Stimulated activated CD4-positive, alpha-beta T cell treated with anti-CD3 and anti-CD28 coated beads, TNF-alpha, amount 100 ng/mL, for 24 hours (primary cell): ENCODE measurements around the gene GPC5.
"Not testable (repeated sequence)": the region's sequence is repeated elsewhere in the genome, so short reads cannot be mapped to it uniquely, and the experiment has no call there.

Experiments used
- DNase-seq, 3 experiments: peaks; one replicate each; pipeline ENCODE4 v3.0.0-alpha.2; 2020; ENCODE audit warnings: low read depth in 3 of 3

The GPC5 gene

DNA sequence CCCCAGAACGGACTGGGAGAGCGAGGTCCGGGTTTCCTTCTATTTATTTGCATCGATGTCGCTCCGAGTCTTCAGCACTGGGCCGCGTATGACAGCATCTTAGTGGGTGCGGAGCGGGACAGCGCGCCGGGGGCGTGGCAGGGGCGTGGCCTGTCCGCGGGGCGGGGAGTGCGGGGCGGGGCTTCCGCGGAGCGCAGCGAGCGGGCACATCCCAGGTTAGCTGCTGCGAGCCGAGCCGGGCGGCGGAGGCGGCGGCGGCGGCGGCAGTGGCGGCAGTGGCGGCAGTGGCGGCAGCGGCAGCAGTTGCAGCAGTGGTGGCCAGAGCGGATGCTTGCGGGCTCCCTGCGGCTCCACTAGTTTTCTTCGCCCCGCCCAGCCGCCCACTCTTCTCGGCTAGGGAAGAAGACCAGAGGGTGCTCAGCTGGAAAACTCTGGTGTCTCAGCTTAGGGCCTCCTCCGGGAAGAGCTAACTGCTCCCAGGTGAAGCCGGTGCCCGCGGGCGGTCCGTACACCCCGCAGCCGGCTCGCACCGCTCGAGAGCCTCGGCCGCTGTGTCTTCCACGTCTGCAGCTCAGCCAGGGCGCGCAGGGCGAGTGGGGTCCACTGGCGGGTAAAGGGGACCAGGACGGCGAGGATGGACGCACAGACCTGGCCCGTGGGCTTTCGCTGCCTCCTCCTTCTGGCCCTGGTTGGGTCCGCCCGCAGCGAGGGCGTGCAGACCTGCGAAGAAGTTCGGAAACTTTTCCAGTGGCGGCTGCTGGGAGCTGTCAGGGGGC is at the start of gene GPC5:
GPC5 (plus strand) TSS at position 209 of the 776 bp plus-strand sequence.
- DNase-seq = peak; percentile 63 to 81 (median 72)

DNA sequence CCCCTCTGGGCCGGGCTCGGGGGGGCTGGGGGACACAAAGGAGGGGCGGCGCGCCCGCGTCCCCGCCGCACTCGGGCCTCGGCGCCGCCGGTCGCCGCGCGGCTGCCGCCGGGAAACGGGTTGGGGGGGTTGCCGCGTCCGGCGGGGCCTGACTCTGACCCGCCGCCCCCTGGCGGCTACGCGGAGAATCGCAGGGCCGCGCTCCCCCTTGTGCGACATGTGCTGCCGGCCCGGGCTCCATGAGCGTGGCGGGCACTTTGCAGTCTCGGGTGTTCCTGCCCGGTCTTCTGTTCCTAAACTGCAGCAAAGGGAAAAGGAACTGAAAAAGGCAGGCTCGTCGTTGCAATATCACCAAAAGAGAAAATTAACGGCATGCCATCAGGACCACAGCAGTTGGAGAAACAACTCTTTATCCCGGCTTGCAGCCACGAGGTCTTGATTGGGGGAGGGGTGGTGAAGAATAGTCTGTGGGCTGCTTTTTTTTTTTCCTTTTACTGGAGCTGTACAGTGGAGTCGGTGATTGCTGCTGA is 49.5 kb upstream of the GPC5 start:
- DNase-seq = peak; percentile 89 to 91 (median 91)

DNA sequence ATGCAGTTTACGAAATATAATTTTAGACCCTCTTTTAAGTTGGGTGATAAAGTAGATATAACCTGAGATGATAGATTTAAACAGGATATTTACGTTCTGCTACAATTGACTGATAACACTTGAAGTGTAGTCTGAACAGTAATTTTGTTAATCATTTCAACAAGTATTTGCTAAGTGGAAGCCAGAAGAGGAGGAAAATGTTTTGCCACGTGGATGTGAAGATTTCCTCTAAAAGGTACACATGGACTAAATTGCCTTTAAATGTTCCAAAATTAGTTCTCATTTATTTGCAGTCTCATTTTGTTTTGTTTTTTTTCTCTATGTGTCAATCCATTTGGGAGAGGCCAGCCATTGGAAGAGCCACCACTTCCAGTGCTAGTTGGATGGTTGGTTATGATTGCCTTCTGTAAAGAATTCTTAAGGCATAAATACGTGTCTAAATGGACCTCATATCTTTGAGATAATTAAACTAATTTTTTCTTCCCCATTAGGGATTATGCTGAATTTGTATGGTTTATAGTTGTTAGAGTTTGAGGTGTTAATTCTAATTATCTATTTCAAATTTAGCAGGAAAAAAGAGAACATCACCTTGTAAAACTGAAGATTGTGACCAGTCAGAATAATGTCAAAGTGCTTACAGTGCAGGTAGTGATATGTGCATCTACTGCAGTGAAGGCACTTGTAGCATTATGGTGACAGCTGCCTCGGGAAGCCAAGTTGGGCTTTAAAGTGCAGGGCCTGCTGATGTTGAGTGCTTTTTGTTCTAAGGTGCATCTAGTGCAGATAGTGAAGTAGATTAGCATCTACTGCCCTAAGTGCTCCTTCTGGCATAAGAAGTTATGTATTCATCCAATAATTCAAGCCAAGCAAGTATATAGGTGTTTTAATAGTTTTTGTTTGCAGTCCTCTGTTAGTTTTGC is 48.2 kb upstream of the GPC5 start:
- DNase-seq = no peak

DNA sequence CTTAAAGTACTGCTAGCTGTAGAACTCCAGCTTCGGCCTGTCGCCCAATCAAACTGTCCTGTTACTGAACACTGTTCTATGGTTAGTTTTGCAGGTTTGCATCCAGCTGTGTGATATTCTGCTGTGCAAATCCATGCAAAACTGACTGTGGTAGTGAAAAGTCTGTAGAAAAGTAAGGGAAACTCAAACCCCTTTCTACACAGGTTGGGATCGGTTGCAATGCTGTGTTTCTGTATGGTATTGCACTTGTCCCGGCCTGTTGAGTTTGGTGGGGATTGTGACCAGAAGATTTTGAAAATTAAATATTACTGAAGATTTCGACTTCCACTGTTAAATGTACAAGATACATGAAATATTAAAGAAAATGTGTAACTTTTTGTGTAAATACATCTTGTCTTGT is 47.3 kb upstream of the GPC5 start:
- DNase-seq = no peak

DNA sequence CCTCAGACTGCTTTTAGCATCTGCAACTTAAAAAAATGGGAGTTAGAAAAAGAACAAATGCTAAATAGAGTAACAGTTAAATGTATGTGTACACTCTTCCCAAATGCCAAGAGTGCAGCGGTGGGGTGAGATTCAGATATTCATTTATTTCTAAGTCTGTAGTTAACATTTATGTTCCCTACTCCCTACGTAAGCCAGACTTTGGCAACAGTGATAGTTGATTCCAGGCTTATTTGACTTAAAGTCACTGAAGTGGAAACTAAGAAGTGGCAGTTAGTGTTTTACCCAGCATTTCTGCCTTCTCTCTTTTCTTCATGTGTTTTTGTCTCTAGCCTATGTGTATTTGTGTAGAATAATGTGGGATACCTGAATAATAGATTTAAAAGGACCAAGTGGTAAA is 46.4 kb upstream of the GPC5 start:
- DNase-seq = no peak

DNA sequence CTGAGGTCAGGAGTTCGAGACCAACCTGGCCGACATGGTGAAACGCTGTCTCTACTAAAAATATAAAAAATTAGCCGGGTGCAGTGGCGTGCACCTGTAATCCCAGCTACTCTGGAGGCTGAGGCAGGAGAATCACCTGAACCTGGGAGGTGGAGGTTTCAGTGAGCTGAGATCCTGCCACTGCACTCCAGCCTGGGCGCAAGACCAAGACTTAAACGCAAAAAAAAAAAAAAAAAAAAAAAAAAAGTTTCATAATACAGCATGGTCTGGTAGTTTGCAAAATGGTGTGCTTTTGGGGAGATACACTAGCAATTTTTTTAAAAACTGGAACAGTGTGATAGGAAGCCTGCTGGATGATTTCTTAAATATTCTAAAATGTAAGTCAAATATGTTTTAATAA is 45.5 kb upstream of the GPC5 start:
- DNase-seq = not testable (repeated sequence)

DNA sequence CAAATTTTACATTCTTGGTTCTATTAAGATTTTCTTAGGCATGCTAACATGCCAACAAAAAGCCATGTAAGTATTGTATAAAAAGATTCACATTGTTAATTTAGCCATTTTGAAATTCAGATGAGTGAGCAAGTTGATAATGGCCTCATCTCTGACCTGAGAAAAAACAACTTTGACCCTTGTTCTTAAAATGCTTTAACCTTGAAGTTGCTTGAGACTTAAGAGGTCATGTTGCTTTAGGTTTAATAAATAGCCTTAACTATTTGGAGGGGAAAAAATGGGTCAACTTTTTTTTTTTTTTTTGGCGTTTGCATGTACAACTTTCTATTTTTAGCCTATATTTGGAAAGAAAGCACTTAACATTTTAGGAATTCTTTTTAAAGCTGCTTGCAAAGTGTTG is 44.9 kb upstream of the GPC5 start:
- DNase-seq = no peak

DNA sequence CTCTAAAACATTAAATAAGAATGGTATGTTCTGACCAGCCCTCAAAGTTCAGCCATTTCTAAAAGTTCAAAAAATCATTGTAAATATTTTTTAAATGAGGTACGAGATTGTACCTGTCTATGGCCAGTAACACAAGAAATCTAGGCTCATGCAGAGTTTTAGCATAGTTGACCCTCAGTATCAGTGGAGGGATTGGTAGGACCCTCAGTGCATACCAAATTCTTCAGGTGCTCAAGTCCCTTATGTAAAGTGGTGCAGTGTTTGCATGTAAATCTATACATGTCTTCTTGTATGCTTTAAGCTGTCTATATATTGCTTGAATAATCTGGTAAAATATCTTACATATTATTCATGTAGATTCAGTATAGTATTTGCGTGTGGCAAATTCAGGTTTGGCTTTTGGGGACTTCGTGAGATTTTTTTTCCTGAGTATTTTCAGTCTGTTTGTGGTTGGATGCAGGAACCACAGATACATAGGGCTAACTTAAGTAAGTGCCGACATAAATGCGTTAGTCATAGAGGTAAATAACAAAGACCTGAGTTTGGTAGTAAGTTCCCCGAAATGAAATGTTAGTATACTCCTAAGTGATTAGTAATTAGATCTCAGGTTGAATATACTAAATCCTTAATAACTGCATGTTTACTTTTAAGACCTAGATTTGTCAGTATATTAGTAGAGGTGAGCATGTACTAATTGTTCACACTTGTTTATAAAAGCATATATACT is 43.2 kb upstream of the GPC5 start:
- no peak for DNase-seq

DNA sequence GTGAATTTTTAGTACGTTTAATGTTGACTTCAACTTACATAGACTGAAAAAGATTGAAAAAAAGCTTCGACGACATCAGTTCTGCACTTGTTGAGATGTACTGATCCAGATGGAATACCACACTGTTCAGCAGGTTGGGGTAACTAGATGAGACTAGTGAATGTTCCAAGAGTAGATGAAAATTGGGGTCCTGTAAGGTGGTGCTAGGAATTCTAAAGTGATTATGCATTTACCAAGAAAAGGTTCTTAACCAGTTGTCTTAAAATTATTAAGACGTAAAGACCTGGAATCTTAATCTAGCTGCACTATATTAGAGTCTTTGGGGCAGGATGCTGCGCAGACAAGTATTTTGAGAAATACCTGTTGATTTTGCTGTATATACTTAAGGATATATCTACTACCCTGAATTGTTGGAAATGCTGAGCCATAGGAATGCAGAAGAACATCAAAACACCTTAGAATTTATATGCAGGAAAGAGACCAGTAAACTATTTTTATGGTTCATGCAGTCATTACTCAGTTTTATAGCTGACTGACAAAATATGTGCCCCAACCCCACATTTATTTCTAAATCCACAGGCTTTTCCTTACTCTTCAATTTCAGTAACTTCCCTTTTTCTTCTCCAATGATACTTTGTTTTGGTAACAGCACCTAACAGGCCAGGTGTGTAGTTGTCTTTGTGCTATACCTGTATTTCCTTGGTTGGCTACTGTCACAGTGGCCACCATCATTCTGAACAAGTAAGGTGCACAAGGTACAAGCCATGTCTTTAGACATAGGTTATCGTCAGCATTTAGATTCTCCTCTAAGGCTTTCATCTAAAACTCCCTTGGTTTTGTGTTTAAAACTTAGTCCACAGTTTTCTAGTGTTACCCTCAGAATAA is 42.4 kb upstream of the GPC5 start:
- no peak for DNase-seq

DNA sequence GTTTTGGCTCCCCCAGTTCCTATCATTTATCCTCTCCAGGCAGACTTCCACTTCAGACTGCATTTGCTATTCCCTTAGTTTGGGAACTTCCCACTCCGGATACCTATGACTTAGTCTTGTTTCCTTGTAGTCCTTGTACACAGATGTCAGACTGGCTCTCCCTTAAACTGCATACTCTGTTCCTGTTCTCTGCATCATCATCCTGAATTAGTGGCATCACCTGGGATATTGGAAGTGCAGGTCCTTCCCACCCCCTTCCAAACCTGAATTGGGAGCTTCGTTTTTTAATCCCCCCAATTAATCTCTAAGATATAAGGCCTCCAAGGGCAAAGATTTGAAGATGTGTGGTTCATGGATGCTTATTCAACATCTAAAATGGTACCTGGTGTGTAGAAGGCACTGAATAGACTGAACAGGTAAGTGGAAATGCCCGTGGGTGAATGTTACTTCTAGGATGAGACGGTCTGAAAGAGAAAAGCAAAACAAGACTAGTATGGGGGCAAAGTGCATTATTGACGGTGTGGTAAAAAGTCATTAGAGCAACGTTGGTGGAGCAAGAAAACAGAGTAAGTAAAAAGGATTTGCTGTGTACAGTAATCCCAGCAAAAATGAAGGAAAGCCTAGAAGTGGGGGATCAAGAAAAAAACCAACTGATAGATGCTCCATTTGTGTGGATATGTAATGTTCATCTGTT is 41.4 kb upstream of the GPC5 start:
- no peak for DNase-seq

DNA sequence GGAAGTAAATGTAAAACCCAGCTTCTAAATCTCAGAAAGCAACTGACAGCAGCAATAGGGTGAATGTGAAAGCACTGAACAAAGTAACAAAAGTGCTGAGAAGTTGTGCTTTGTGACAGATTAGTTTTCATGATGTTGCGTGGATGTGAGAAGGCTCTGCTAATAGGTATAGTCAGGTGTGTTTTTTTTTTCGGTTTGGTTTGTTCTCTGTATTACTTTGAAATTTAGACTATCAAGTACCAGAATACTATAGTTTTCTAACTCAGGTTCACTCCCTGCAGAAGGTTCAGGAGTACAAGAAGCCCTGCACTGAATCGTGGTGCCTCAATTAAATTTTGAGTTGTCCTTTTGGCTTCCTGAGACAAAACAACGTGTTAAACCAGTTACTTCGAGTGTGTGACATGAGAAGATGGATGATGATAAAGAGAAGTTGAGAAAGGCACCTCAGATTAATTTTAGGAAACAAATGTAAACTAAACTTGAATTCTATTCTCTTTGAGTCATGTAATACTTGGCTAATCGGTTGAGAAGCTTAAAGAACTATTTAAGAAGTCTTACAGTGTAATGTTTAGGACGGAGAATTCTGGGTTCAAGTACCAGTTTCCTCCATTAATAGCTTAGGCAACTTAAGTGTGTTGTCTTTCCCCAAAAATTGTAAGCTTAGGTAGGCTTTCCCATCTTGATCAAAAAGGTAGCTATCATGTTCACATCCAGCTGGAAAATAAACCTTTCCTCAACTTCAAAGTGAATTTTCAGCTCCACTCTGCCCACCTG is 40.6 kb upstream of the GPC5 start:
- DNase-seq = no peak

DNA sequence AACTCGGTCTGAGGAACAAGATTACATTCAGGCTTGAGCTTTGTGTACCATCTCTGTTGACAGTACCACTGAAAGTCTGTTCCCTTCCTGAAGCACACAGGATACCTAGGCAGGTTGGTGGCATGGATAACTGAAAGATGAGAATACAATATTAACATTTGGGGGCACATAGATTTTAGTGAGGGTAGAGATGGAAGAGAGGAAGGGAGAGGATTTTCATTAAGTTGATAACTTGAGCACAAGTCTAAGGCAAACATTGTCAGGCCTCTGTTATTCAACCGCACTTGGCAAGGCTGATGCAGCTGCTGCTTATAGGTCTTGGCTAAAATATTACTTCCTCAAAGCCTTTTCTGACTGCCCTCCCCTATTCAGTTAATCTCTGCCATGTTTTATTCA is 40.0 kb upstream of the GPC5 start:
- DNase-seq = no peak

DNA sequence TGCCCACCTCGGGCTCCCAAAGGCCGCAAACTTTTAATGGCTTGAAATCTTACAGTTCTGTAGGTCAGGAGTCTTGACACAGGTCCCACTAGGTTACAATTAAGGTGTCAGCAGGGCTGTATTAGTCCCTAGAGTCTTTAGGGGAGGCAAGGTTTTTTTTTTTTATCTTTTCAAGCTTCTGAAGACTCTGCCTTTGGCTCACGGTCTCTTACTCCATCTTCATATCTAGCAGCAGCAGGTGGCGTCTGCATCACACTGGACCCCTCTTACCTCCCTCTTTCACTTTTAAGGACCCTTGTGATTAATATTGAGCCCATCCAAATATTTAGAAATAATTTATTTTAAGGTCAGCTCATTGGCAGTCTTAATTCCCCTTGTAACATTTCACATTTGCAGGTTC is 39.3 kb upstream of the GPC5 start:
- no peak for DNase-seq

DNA sequence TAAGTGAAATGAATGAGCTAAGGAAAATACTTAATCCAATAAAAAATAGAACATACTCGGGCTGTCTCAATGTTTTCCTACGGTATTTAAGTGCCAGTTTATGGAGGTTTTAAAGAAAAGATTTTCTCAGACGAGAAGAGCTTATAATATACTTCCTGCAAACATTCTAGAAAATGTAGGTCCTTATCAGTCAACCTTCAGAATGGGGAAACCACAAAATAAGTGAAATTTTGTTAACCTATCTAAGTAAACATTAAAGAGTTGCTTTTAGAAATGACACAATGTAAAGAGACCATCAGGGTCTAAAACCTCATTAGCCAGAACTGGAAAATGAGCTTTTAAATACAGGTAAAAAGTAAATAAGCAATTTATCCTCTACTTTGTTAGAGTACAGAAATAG is 38.8 kb upstream of the GPC5 start:
- DNase-seq = no peak

DNA sequence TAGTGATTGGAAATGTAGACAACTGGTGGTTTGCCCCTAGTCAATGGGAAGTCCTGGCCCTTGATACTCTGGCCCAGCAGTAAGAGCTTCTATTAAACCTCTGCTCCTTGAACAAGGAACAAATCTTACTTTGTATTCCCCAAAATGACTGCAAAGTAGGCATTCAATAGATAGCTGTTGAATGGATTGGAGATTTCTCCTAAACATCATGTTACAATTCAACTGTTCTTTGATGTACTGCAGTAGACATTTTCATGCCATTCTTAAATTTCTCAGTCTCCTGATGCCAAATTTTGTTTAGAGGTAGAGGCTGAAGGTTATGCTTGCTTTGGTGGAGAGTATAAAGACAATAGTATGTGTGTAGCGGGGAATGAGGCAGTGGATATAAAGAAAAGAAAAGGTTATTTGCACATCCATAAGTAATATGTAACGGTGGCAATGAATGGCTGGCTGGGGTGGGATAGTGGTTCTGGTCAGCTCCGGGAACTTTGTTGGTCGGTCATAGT is 38.1 kb upstream of the GPC5 start:
- DNase-seq = no peak

DNA sequence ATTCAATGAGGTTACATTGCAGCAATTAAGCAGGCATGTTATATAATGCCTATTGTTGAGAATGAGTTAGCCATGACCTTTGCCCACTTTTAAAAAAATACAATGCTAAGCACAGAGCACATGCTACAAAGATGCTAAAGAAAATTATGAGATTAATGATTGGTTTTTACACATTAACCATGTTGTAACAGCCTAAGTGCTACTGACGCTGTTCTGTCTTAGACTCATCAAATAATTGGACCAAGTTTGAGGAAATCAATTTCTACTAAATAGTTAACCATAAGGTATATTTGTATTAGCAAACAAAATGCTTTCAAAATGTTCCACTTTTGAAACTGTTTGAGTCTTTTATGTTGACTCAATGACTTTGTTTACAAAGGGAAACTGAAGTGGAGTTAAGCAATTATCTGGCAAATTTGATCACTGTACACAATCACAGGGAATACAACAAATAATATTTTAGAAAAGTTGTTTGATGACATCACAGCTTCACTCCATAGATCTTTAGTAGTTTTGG is 36.6 kb upstream of the GPC5 start:
- no peak for DNase-seq

DNA sequence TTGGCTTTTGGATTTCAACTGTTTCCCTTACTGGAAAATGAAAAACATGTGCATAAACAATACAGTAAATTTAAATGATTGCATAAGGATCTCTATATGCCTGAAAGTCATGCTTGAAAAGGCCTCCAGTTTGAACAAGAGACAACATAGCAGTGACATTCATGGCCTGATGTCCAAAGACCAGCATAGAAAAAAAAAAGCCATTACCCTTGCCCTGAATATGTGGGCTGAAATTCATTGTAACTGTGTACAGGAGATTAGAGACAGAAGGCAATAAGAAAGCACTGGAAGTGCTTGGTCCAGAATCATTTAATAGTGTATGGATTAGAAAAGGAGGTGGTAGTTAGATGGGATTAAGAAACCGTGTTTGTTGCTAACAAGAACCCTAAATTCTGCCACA is 35.5 kb upstream of the GPC5 start:
- DNase-seq = no peak

DNA sequence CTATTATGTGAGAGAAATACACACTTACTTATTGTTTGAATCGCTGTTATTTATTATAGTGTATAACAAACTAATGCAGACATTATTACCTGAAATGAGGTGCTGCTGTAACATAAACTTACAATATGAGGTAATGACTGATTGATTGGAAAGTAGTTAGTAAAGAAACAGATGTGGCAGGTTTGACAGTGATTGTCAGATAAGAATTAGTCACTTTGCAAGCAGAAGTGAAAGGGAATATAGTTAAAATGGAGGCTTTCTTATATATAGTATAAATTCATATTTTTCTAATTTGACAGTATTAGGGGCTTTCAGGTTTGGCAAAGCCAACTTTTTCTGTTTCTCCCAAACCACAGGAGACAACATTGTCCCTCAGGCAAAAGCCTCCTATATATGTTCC is 30.3 kb upstream of the GPC5 start:
- DNase-seq = no peak
